IMR-90 (cell line): ENCODE data around the gene OSBP2. TPM values are rescaled to one million over a fixed set of nuclear protein-coding genes. Genes with fewer than 3 reads are reported as not detected.

Experiments used
- ATAC-seq: fragments of 200-7000 bp; cut with Tn5 transposase; 2 replicates; pipeline ENCODE4 v1.9.1; 2020; ENCODE audit warnings: low read depth, mild to moderate bottlenecking, moderate library complexity
- BruUV-seq: library from RNA; stranded (reverse); fragments of 400-500 nt; replicated peaks from 2 replicates; lab custom pipeline; 2021; lab: Mats Ljungman, UMichigan
- CTCF ChIA-PET: fragments of 300-600 bp; formaldehyde crosslinking; extraction: SDS; loops from one replicate; lab custom pipeline; 2021; ENCODE audit warnings: antibody characterized with exemption; lab: Yijun Ruan, JAX
- POLR2A ChIA-PET: fragments of 300-600 bp; sonication (Branson Sonifier 250); formaldehyde crosslinking; loops from one replicate; lab custom pipeline; 2022; ENCODE audit warnings: antibody characterized with exemption; ENCODE audit not compliant: unreplicated experiment; lab: Charles Lee
- DNase-seq: peaks from one replicate; pipeline ENCODE4 v3.0.0; 2013
- H2AFZ ChIP-seq: replicated peaks from 2 replicates; pipeline ENCODE3; 2013; ENCODE audit warnings: low read length, mild to moderate bottlenecking; ENCODE audit not compliant: poor library complexity
- H2AK5ac ChIP-seq: 2 replicates; pipeline ENCODE4 v1.6.1; 2013; ENCODE audit warnings: low read depth, low read length, inconsistent platforms
- H2AK9ac ChIP-seq: replicated peaks from 2 replicates; pipeline ENCODE3; 2013; ENCODE audit warnings: mild to moderate bottlenecking, low read depth, low read length, moderate library complexity; ENCODE audit not compliant: poor library complexity
- H2BK120ac ChIP-seq: 2 replicates; pipeline ENCODE4 v1.6.1; 2013; ENCODE audit warnings: low read depth, low read length, inconsistent platforms
- H2BK15ac ChIP-seq: 3 replicates; pipeline ENCODE4 v1.6.1; 2013; ENCODE audit warnings: low read depth, low read length, inconsistent platforms
- H2BK20ac ChIP-seq: 2 replicates; pipeline ENCODE4 v1.6.1; 2013; ENCODE audit warnings: low read depth, mild to moderate bottlenecking, inconsistent platforms, low read length, moderate library complexity
- H2BK5ac ChIP-seq: 2 replicates; pipeline ENCODE4 v1.6.1; 2013; ENCODE audit warnings: mild to moderate bottlenecking, low read depth, low read length, inconsistent platforms; ENCODE audit not compliant: poor library complexity, severe bottlenecking
- H3K14ac ChIP-seq: replicated peaks from 2 replicates; pipeline ENCODE4 v1.6.1; 2013; ENCODE audit warnings: low read depth, low read length, inconsistent platforms
- H3K18ac ChIP-seq: 2 replicates; pipeline ENCODE4 v1.6.1; 2013; ENCODE audit warnings: low read depth, low read length, control low read depth
- H3K23ac ChIP-seq: 2 replicates; pipeline ENCODE4 v1.6.1; 2013; ENCODE audit warnings: low read depth, low read length, inconsistent platforms
- H3K27ac ChIP-seq: 2 replicates; pipeline ENCODE4 v1.5.1; 2013; ENCODE audit warnings: mild to moderate bottlenecking, control low read depth, low read length; ENCODE audit not compliant: insufficient read depth
- H3K27me3 ChIP-seq: 2 replicates; pipeline ENCODE4 v1.6.1; 2013; ENCODE audit warnings: low read length; ENCODE audit not compliant: control insufficient read depth, insufficient read depth
- H3K36me3 ChIP-seq: 2 replicates; pipeline ENCODE4 v1.6.1; 2013; ENCODE audit warnings: low read length, mixed read lengths; ENCODE audit not compliant: control insufficient read depth, insufficient read depth
- H3K4ac ChIP-seq: 2 replicates; pipeline ENCODE4 v1.6.1; 2013; ENCODE audit warnings: low read depth, low read length, inconsistent platforms
- H3K4me1 ChIP-seq: 2 replicates; pipeline ENCODE4 v1.6.1; 2013; ENCODE audit warnings: low read length, mixed read lengths; ENCODE audit not compliant: control insufficient read depth, insufficient read depth
- H3K4me2 ChIP-seq: 2 replicates; pipeline ENCODE4 v1.6.1; 2013; ENCODE audit warnings: low read depth, mild to moderate bottlenecking, control low read depth, low read length, moderate library complexity
- H3K4me3 ChIP-seq: 2 replicates; pipeline ENCODE4 v1.5.1; 2013; ENCODE audit warnings: low read depth, mild to moderate bottlenecking, control low read depth, low read length, moderate library complexity; ENCODE audit not compliant: insufficient read depth
- H3K56ac ChIP-seq: 2 replicates; pipeline ENCODE4 v1.6.1; 2013; ENCODE audit warnings: low read length, inconsistent platforms; ENCODE audit not compliant: insufficient read depth; ENCODE audit errors: extremely low read depth
- H3K79me1 ChIP-seq, 2 experiments: 2 replicates each; pipeline ENCODE4 v1.6.1; 2013; ENCODE audit warnings: low read length in 2 of 2, inconsistent platforms in 1 of 2, low read depth in 1 of 2
- H3K9ac ChIP-seq: 2 replicates; pipeline ENCODE4 v1.6.1; 2013; ENCODE audit warnings: low read depth, low read length, control low read depth
- H3K9me1 ChIP-seq: 2 replicates; pipeline ENCODE4 v1.6.1; 2013; ENCODE audit warnings: low read length, inconsistent platforms; ENCODE audit not compliant: insufficient read depth
- H3K9me3 ChIP-seq: 2 replicates; pipeline ENCODE4 v1.6.1; 2013; ENCODE audit warnings: low read length; ENCODE audit not compliant: control insufficient read depth, insufficient read depth
- H4K20me1 ChIP-seq: 2 replicates; pipeline ENCODE4 v1.6.1; 2013; ENCODE audit warnings: low read length, inconsistent platforms; ENCODE audit not compliant: insufficient read depth
- H4K5ac ChIP-seq: 2 replicates; pipeline ENCODE4 v1.6.1; 2013; ENCODE audit warnings: mild to moderate bottlenecking, low read depth, low read length, control low read depth
- H4K8ac ChIP-seq, 2 experiments: 2 replicates each; pipeline ENCODE4 v1.6.1; 2013; ENCODE audit warnings: low read depth in 2 of 2, low read length in 2 of 2, control low read depth in 1 of 2, inconsistent platforms in 1 of 2
- H4K91ac ChIP-seq: 2 replicates; pipeline ENCODE4 v1.6.1; 2013; ENCODE audit warnings: low read depth, low read length, inconsistent platforms; ENCODE audit not compliant: insufficient read depth
- WGBS, 2 experiments: methylation state at CpG; one replicate each; pipeline versions ENCODE4 v1.1.5 to v1.1.7; 2013; ENCODE audit warnings: missing lambda C conversion rate in 2 of 2; ENCODE audit not compliant: insufficient read length in 1 of 2; ENCODE audit errors: extremely low coverage in 2 of 2; 5-methylcytosine and 5-hydroxymethylcytosine counted together
- dilution Hi-C: fragments of 300-500 bp; cut with HindIII; formaldehyde crosslinking; loops from one replicate; pipeline ENCODE4 v1.14.3; 2018; ENCODE audit warnings: low sequenced_read_pairs; ENCODE audit not compliant: unreplicated experiment
- in situ Hi-C: fragments of 300-500 bp; cut with MboI; formaldehyde crosslinking; loops from 3 replicates; pipeline ENCODE4 v1.14.3; 2019; ENCODE audit warnings: low sequenced_read_pairs, inconsistent platforms, mixed read lengths
- intact Hi-C: fragments of 100-400 bp; cut with micrococcal nuclease; formaldehyde crosslinking; loops from 2 replicates; pipeline ENCODE4 v1.10.0; 2022
- polyA plus RNA-seq, 3 experiments: library from polyadenylated mRNA; depleted of rRNA; stranded (reverse); fragments of >200 nt; gene quantifications; 2 replicates each; pipeline ENCODE4 v1.2.3, GENCODE V29; 2012; ENCODE audit warnings: low replicate concordance in 1 of 3
- total RNA-seq: library from RNA; depleted of rRNA; stranded (reverse); fragments of >200 nt; gene quantifications from 2 replicates; pipeline ENCODE4 v1.2.3, GENCODE V29; 2012
- TF ChIP-seq, protein P1 (sequence below): fragments of 150-350 bp; IDR thresholded peaks from 2 replicates; pipeline ENCODE4 v1.6.1; 2016; ENCODE audit warnings: low read depth, mild to moderate bottlenecking, low read length, moderate library complexity, borderline replicate concordance

OSBP2 gene
- total and polyA plus RNA-seq, 2 of the 4 experiments (the other 2 are of a cell fraction): 1.8 to 2.2 TPM

DNA sequence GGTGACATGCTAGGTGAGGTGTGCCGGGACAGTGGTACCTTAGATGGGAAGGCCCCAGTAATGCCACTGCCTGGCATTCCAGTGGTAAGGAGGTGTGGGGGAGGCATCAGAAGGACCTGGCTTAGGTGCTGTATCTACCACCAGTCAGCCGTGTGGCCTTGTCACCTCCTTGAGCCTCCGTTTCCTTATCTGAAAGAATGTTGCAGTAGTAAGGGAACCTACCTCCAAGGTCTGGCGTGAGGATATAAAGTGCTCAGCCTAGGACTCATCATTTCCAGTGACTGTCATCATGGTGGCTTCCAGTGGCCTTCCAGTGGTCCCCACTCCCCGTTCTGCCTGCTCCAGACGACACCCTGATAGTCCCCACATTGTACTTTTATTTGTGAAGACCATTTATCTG, 20.2 kb upstream of the OSBP2 start:
- no peak for ATAC-seq
- CTCF ChIA-PET: no interaction called here
- Histone ChIP-seq H3K4me3 (no peak overlapping the region), H2BK20ac (no peak overlapping the region), H3K27me3 (peaks cover 4% of the 10 kb centered on the region), H3K27ac (no peak overlapping the region), H3K4me2 (no peak overlapping the region), H4K5ac (no peak overlapping the region), H3K36me3 (no peaks in the 10 kb centered on the region), H2AK5ac (no peak overlapping the region), H3K18ac (no peak overlapping the region), H2BK15ac (no peak overlapping the region), H2AFZ (no peak overlapping the region), H3K79me1 (no peaks in the 10 kb centered on the region), H3K9me3 (no peaks in the 10 kb centered on the region), H3K9ac (no peak overlapping the region), H4K8ac (no peak overlapping the region), H3K4me1 (no peaks in the 10 kb centered on the region), H3K56ac (no peak overlapping the region), H4K20me1 (no peaks in the 10 kb centered on the region), H2BK120ac (no peak overlapping the region), H3K23ac (no peak overlapping the region), H3K9me1 (0 out of 2 replicates have a peak, but pooled peaks cover 4% of the 10 kb centered on the region), H3K14ac (no peak overlapping the region), H2AK9ac (no peak overlapping the region), H3K4ac (no peak overlapping the region), H2BK5ac (no peak overlapping the region), H4K91ac (no peak overlapping the region)
- intact Hi-C loops: no loop called here
- dilution Hi-C loops: no loop called here
- in situ Hi-C loops: no loop called here
- DNase-seq: no peak
- POLR2A ChIA-PET: no interaction called here
- TF ChIP-seq, protein P1, sequence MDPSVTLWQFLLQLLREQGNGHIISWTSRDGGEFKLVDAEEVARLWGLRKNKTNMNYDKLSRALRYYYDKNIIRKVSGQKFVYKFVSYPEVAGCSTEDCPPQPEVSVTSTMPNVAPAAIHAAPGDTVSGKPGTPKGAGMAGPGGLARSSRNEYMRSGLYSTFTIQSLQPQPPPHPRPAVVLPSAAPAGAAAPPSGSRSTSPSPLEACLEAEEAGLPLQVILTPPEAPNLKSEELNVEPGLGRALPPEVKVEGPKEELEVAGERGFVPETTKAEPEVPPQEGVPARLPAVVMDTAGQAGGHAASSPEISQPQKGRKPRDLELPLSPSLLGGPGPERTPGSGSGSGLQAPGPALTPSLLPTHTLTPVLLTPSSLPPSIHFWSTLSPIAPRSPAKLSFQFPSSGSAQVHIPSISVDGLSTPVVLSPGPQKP: no peak
- WGBS, 2 experiments: 73% methylated on average over 4 of the region's 6 CpGs; no CpG with 5 or more reads in 1 of the 2 experiments
- BruUV-seq: no TSS peak
